ENCODE results near the gene BTBD9. TPM values are rescaled to one million over a fixed set of nuclear protein-coding genes. Genes with fewer than 3 reads are reported as not detected.

BTBD9 gene
- total and polyA plus RNA-seq, 2 experiments from 2014 or later, result 13.0 to 17.0 TPM

DNA sequence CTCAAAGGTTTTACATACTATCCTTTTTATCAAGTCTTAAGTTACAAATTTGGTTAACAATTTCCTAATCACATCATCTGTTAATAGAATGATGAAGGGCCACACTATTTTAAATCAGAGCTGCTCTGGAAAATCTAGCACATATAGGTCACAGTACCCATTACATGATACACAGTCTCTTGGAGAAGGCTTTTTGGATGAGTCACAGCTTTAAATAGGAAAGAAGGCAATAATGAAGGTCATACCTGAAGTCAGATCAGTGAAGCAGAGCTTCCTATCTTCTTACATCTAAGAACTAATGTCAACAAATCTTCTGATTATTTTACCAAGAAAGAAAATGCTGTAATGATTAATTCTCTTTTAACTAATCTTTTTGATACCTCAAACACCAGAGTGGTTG is 248.5 kb downstream of the BTBD9 start:
- H3K4me2 ChIP-seq, result no peak overlapping the region

DNA sequence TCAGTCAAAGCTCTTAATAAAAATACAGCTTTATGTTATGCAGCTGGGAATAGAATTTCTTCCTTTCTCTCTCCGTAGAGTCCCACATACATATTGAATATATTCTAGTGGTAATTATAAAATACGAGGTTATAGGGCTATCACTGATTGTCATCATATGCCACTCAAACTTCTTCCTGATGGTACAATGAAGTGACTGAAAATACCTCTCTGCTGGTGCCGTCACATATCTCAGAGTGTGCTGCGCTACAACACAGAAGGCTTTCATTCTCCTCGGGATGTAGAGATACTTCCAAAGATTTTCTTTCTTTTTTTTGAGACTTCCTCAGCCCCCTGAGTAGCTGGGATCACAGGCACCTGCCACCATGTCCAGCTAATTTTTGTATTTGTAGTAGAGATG is 249.9 kb downstream of the BTBD9 start:
- H3K27me3 ChIP-seq, result no peaks in the 10 kb centered on the region
- DNase-seq (ENCODE audit: low spot score), result no peak
- H3K4me3 ChIP-seq, result no peak overlapping the region
- peaks cover 9% of the 10 kb centered on the region for H3K4me1 ChIP-seq (ENCODE audit: insufficient read depth)
- H4K20me1 ChIP-seq (ENCODE audit: insufficient read depth, poor library complexity, severe bottlenecking), result no peaks in the 10 kb centered on the region
- no peaks in the 10 kb centered on the region for H3K9me3 ChIP-seq (ENCODE audit: low read depth)
- H3K36me3 ChIP-seq (replicated peaks; ENCODE audit: insufficient read depth, low read depth), result no peaks in the 10 kb centered on the region
- H3K4me2 ChIP-seq, result no peak overlapping the region
- 85% methylated on average over 5 of the region's 5 CpGs for WGBS (ENCODE audit: low lambda C conversion rate, missing lambda C conversion rate)
- no peak overlapping the region for H3K27ac ChIP-seq
- no peaks in the 10 kb centered on the region for H3K79me2 ChIP-seq
- H3K9me2 ChIP-seq (replicated peaks; ENCODE audit: insufficient read depth), result no peaks in the 10 kb centered on the region
- no peak overlapping the region for H2AFZ ChIP-seq
- TF ChIP-seq EZH2 (IDR thresholded peaks at IDR 0.05; ENCODE audit: borderline replicate concordance) (no peak), EZH2phosphoT487 (IDR thresholded peaks at IDR 0.05; ENCODE audit: low read depth, severe bottlenecking, unreplicated experiment) (no peak)
- TF ChIP-seq, protein P1, sequence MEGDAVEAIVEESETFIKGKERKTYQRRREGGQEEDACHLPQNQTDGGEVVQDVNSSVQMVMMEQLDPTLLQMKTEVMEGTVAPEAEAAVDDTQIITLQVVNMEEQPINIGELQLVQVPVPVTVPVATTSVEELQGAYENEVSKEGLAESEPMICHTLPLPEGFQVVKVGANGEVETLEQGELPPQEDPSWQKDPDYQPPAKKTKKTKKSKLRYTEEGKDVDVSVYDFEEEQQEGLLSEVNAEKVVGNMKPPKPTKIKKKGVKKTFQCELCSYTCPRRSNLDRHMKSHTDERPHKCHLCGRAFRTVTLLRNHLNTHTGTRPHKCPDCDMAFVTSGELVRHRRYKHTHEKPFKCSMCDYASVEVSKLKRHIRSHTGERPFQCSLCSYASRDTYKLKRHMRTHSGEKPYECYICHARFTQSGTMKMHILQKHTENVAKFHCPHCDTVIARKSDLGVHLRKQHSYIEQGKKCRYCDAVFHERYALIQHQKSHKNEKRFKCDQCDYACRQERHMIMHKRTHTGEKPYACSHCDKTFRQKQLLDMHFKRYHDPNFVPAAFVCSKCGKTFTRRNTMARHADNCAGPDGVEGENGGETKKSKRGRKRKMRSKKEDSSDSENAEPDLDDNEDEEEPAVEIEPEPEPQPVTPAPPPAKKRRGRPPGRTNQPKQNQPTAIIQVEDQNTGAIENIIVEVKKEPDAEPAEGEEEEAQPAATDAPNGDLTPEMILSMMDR (IDR thresholded peaks at IDR 0.05; ENCODE audit: poor library complexity), result no peak

More for the DNA sequence above, 248.5 kb downstream of the BTBD9 start:
- no peaks in the 10 kb centered on the region for H4K20me1 ChIP-seq (ENCODE audit: insufficient read depth, poor library complexity, severe bottlenecking)
- H3K79me2 ChIP-seq, result no peaks in the 10 kb centered on the region
- no peaks in the 10 kb centered on the region for H3K27me3 ChIP-seq
- H3K27ac ChIP-seq, result no peak overlapping the region
- no peaks in the 10 kb centered on the region for H3K9me3 ChIP-seq (ENCODE audit: low read depth)
- DNase-seq (ENCODE audit: low spot score), result peak; percentile 8
- H3K9me2 ChIP-seq (replicated peaks; ENCODE audit: insufficient read depth), result no peaks in the 10 kb centered on the region
- no peak overlapping the region for H3K4me3 ChIP-seq
- no peak for TF ChIP-seq EZH2 (IDR thresholded peaks at IDR 0.05; ENCODE audit: borderline replicate concordance)
- no peaks in the 10 kb centered on the region for H3K36me3 ChIP-seq (replicated peaks; ENCODE audit: insufficient read depth, low read depth)
- H2AFZ ChIP-seq, result no peak overlapping the region
- H3K4me1 ChIP-seq (ENCODE audit: insufficient read depth), result peaks cover 9% of the 10 kb centered on the region

DNA sequence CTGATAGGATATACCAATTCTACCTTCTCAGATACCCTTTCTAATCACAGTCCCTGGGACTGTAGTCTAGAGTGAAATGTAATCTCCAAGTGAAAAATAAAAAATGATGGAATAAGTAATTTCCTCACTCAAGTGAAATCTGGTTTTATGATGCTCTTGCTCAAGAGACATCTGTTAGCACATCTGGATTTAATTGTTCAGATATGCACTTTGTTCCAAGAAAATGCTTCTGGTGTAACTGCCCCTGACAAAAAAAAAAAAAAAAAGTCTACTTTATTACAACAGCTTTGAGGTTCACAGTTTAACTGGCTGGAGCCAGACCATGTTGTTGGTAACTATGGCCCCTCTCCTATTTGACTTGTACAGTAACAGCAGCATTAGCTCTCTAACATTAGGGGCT is 251.8 kb downstream of the BTBD9 start:
- TF ChIP-seq, protein P1 (IDR thresholded peaks at IDR 0.05; ENCODE audit: poor library complexity), result no peak
- TF ChIP-seq EZH2phosphoT487 (IDR thresholded peaks at IDR 0.05; ENCODE audit: low read depth, severe bottlenecking, unreplicated experiment) (no peak), EZH2 (IDR thresholded peaks at IDR 0.05; ENCODE audit: borderline replicate concordance) (no peak)
- no peak overlapping the region for H2AFZ ChIP-seq

DNA sequence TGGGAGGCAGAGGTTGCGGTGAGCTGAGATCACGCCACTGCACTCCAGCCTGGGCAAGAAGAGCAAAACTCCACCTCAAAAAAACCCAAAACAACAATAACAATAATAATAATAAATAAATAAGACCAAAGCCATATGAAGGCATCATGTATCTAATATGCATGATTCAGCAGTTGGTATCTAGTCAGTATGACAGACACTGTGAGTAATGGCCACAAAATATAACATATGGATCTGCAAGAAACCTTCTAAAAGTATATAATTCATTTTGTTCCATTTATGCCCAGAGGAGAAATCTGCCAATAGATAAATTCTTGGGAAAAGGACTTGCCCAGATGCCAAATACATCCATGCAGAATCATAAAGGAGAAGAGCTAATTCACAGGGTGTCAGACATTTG is 252.3 kb downstream of the BTBD9 start:
- Histone ChIP-seq H4K20me1 (ENCODE audit: insufficient read depth, poor library complexity, severe bottlenecking) (no peaks in the 10 kb centered on the region), H3K27me3 (no peaks in the 10 kb centered on the region), H3K79me2 (no peaks in the 10 kb centered on the region), H3K9me3 (ENCODE audit: low read depth) (no peaks in the 10 kb centered on the region), H3K36me3 (replicated peaks; ENCODE audit: insufficient read depth, low read depth) (no peaks in the 10 kb centered on the region), H2AFZ (no peak overlapping the region), H3K9me2 (replicated peaks; ENCODE audit: insufficient read depth) (no peaks in the 10 kb centered on the region), H3K4me2 (no peak overlapping the region), H3K27ac (no peak overlapping the region), H3K4me3 (no peak overlapping the region), H3K4me1 (ENCODE audit: insufficient read depth) (peaks cover 9% of the 10 kb centered on the region)
- WGBS (ENCODE audit: low lambda C conversion rate, missing lambda C conversion rate), result 100% methylated on average over 2 of the region's 2 CpGs
- no peak for TF ChIP-seq EZH2phosphoT487 (IDR thresholded peaks at IDR 0.05; ENCODE audit: low read depth, severe bottlenecking, unreplicated experiment)
- TF ChIP-seq EZH2 (IDR thresholded peaks at IDR 0.05; ENCODE audit: borderline replicate concordance), result no peak
- TF ChIP-seq, protein P1 (IDR thresholded peaks at IDR 0.05; ENCODE audit: poor library complexity), result no peak
- no peak for DNase-seq (ENCODE audit: low spot score)

More for the DNA sequence above, 251.8 kb downstream of the BTBD9 start:
- H3K9me3 ChIP-seq (ENCODE audit: low read depth), result no peaks in the 10 kb centered on the region
- H3K4me2 ChIP-seq, result no peak overlapping the region
- no peak overlapping the region for H3K4me3 ChIP-seq
- H3K79me2 ChIP-seq, result no peaks in the 10 kb centered on the region
- peaks cover 9% of the 10 kb centered on the region for H3K4me1 ChIP-seq (ENCODE audit: insufficient read depth)
- no peaks in the 10 kb centered on the region for H4K20me1 ChIP-seq (ENCODE audit: insufficient read depth, poor library complexity, severe bottlenecking)
- no peaks in the 10 kb centered on the region for H3K27me3 ChIP-seq
- no peaks in the 10 kb centered on the region for H3K9me2 ChIP-seq (replicated peaks; ENCODE audit: insufficient read depth)
- H3K27ac ChIP-seq, result peak overlapping the region; percentile 45
- H3K36me3 ChIP-seq (replicated peaks; ENCODE audit: insufficient read depth, low read depth), result no peaks in the 10 kb centered on the region
- DNase-seq (ENCODE audit: low spot score), result peak; percentile 43

Data from hepatocyte (in vitro differentiated cells).